ENCODE data around the gene BID. TPM values are rescaled to one million over a fixed set of nuclear protein-coding genes. Genes with fewer than 3 reads are reported as not detected.

Gene BID
- total RNA-seq, 1 donor from 2014 or later = 22.1 TPM

- TF ChIP-seq CTCF (IDR thresholded peaks at IDR 0.05; ENCODE audit: insufficient read depth, low read length, severe bottlenecking) = no peak
- FAIRE-seq = no peak
- Histone ChIP-seq H3K4me3 (ENCODE audit: low read depth, low read length) (no peak overlapping the region), H3K27me3 (ENCODE audit: control insufficient read depth, insufficient read depth, low read length) (no peaks in the 10 kb centered on the region), H3K36me3 (ENCODE audit: control insufficient read depth, insufficient read depth, low read length) (peaks cover 14% of the 10 kb centered on the region)
- DNase-seq (ENCODE audit: low read depth) = no peak
Observed at GRCh38 chr22:17724241-17724640, 50.0 kb downstream of the BID start.

- Histone ChIP-seq H3K4me3 (ENCODE audit: low read depth, low read length) (no peak overlapping the region), H3K27me3 (ENCODE audit: control insufficient read depth, insufficient read depth, low read length) (no peaks in the 10 kb centered on the region), H3K36me3 (ENCODE audit: control insufficient read depth, insufficient read depth, low read length) (peaks cover 3% of the 10 kb centered on the region)
- DNase-seq (ENCODE audit: low read depth) (no peak), FAIRE-seq (no peak)
- no peak for TF ChIP-seq CTCF (IDR thresholded peaks at IDR 0.05; ENCODE audit: insufficient read depth, low read length, severe bottlenecking)
Observed at GRCh38 chr22:17719911-17720310, 54.4 kb downstream of the BID start.

- peaks cover 1% of the 10 kb centered on the region for H3K36me3 ChIP-seq (ENCODE audit: control insufficient read depth, insufficient read depth, low read length)
- peak; percentile 23 for DNase-seq (ENCODE audit: low read depth)
- no peak for TF ChIP-seq CTCF (IDR thresholded peaks at IDR 0.05; ENCODE audit: insufficient read depth, low read length, severe bottlenecking)
- no peak overlapping the region for H3K4me3 ChIP-seq (ENCODE audit: low read depth, low read length)
- no peak for FAIRE-seq
- no peaks in the 10 kb centered on the region for H3K27me3 ChIP-seq (ENCODE audit: control insufficient read depth, insufficient read depth, low read length)
Observed at GRCh38 chr22:17717708-17718107, 56.6 kb downstream of the BID start.

- no peaks in the 10 kb centered on the region for H3K36me3 ChIP-seq (ENCODE audit: control insufficient read depth, insufficient read depth, low read length)
- FAIRE-seq (no peak), DNase-seq (ENCODE audit: low read depth) (no peak)
- no peak for TF ChIP-seq CTCF (IDR thresholded peaks at IDR 0.05; ENCODE audit: insufficient read depth, low read length, severe bottlenecking)
- H3K27me3 ChIP-seq (ENCODE audit: control insufficient read depth, insufficient read depth, low read length) = no peaks in the 10 kb centered on the region
- no peak overlapping the region for H3K4me3 ChIP-seq (ENCODE audit: low read depth, low read length)
Observed at GRCh38 chr22:17716529-17716928, 57.7 kb downstream of the BID start.

GRCh38 chr22:17712441-17712840 lies 61.8 kb downstream of the BID start:
- no peak for TF ChIP-seq CTCF (IDR thresholded peaks at IDR 0.05; ENCODE audit: insufficient read depth, low read length, severe bottlenecking)
- H3K36me3 ChIP-seq (ENCODE audit: control insufficient read depth, insufficient read depth, low read length) = peaks cover 2% of the 10 kb centered on the region
- DNase-seq (ENCODE audit: low read depth) (peak; percentile 59), FAIRE-seq (no peak)
- H3K27me3 ChIP-seq (ENCODE audit: control insufficient read depth, insufficient read depth, low read length) = no peaks in the 10 kb centered on the region
- no peak overlapping the region for H3K4me3 ChIP-seq (ENCODE audit: low read depth, low read length)

GRCh38 chr22:17710023-17710422 lies 64.2 kb downstream of the BID start:
- no peak for DNase-seq (ENCODE audit: low read depth)
- Histone ChIP-seq H3K36me3 (ENCODE audit: control insufficient read depth, insufficient read depth, low read length) (peaks cover 2% of the 10 kb centered on the region), H3K27me3 (ENCODE audit: control insufficient read depth, insufficient read depth, low read length) (no peaks in the 10 kb centered on the region), H3K4me3 (ENCODE audit: low read depth, low read length) (no peak overlapping the region)
- FAIRE-seq = no peak
- no peak for TF ChIP-seq CTCF (IDR thresholded peaks at IDR 0.05; ENCODE audit: insufficient read depth, low read length, severe bottlenecking)
